Measurements from ENCODE around the gene CDH4.
"Not testable (repeated sequence)": the region's sequence is repeated elsewhere in the genome, so short reads cannot be mapped to it uniquely, and the experiment has no call there.

CDH4 gene

DNA sequence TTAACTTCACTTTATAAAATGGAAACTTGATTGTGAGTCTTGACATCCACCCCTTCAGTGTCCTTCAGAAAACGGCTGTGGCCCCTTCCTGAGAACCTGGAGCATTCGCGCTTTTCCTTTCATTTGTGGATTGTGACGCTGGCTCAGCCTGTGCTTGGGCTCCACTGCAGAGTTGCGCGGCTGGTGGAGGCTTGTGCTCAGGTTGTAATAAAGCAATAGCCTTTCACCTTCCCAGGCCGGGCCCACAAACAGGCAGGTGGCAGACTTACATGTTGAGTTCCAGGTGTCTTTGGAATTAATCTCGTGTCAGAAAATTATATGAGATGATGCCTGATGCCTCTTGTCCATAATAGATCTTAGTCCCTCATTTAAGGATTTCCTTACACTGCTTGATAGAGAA is 199.9 kb downstream of the CDH4 start:
- TF ChIP-seq GABPA (IDR thresholded peaks at IDR 0.05; ENCODE audit: low read depth) (no peak), POLR2AphosphoS5 (IDR thresholded peaks at IDR 0.05; ENCODE audit: low read depth) (no peak), SPI1 (IDR thresholded peaks at IDR 0.05; ENCODE audit: borderline replicate concordance, low read depth) (no peak)
- TF ChIP-seq, protein P1, sequence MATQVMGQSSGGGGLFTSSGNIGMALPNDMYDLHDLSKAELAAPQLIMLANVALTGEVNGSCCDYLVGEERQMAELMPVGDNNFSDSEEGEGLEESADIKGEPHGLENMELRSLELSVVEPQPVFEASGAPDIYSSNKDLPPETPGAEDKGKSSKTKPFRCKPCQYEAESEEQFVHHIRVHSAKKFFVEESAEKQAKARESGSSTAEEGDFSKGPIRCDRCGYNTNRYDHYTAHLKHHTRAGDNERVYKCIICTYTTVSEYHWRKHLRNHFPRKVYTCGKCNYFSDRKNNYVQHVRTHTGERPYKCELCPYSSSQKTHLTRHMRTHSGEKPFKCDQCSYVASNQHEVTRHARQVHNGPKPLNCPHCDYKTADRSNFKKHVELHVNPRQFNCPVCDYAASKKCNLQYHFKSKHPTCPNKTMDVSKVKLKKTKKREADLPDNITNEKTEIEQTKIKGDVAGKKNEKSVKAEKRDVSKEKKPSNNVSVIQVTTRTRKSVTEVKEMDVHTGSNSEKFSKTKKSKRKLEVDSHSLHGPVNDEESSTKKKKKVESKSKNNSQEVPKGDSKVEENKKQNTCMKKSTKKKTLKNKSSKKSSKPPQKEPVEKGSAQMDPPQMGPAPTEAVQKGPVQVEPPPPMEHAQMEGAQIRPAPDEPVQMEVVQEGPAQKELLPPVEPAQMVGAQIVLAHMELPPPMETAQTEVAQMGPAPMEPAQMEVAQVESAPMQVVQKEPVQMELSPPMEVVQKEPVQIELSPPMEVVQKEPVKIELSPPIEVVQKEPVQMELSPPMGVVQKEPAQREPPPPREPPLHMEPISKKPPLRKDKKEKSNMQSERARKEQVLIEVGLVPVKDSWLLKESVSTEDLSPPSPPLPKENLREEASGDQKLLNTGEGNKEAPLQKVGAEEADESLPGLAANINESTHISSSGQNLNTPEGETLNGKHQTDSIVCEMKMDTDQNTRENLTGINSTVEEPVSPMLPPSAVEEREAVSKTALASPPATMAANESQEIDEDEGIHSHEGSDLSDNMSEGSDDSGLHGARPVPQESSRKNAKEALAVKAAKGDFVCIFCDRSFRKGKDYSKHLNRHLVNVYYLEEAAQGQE (IDR thresholded peaks at IDR 0.05; ENCODE audit: insufficient replicate concordance, low read depth), result no peak
- TF ChIP-seq, protein P2, sequence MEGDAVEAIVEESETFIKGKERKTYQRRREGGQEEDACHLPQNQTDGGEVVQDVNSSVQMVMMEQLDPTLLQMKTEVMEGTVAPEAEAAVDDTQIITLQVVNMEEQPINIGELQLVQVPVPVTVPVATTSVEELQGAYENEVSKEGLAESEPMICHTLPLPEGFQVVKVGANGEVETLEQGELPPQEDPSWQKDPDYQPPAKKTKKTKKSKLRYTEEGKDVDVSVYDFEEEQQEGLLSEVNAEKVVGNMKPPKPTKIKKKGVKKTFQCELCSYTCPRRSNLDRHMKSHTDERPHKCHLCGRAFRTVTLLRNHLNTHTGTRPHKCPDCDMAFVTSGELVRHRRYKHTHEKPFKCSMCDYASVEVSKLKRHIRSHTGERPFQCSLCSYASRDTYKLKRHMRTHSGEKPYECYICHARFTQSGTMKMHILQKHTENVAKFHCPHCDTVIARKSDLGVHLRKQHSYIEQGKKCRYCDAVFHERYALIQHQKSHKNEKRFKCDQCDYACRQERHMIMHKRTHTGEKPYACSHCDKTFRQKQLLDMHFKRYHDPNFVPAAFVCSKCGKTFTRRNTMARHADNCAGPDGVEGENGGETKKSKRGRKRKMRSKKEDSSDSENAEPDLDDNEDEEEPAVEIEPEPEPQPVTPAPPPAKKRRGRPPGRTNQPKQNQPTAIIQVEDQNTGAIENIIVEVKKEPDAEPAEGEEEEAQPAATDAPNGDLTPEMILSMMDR (IDR thresholded peaks at IDR 0.05; ENCODE audit: insufficient read depth, low read length), result no peak
- Histone ChIP-seq H3K27me3 (ENCODE audit: insufficient read depth, poor library complexity, severe bottlenecking) (no peaks in the 10 kb centered on the region), H3K4me3 (replicated peaks; ENCODE audit: insufficient read depth, low read length) (no peak overlapping the region), H3K27ac (replicated peaks) (no peak overlapping the region)
- DNase-seq (ENCODE audit: low read depth in 1 of 2, low spot score in 1 of 2), result no peak

DNA sequence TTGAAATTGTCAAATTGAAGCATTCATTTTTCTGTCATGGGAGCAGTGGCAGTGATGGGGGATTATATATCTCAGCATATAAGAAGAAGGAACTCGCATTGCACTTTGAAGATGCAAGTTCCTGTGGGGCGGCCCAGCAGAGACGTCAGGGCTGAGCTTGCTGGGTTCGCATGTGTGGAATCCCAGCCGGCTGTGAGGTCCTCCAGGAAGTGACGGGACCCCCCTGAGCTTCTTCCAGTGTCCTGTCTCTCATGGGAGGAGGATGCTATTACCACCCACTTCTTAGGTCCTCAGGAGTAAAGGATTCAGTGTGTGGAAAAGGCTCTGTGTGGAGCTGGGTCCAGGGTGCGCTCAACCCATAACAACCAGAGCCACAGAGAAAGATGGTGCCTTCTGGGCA is 201.2 kb downstream of the CDH4 start:
- H3K4me3 ChIP-seq (replicated peaks; ENCODE audit: insufficient read depth, low read length), result no peak overlapping the region
- DNase-seq (ENCODE audit: low read depth in 1 of 2, low spot score in 1 of 2), result no peak
- TF ChIP-seq POLR2AphosphoS5 (IDR thresholded peaks at IDR 0.05; ENCODE audit: low read depth) (no peak), GABPA (IDR thresholded peaks at IDR 0.05; ENCODE audit: low read depth) (no peak), SPI1 (IDR thresholded peaks at IDR 0.05; ENCODE audit: borderline replicate concordance, low read depth) (no peak)
- TF ChIP-seq, protein P2 (IDR thresholded peaks at IDR 0.05; ENCODE audit: insufficient read depth, low read length), result no peak
- TF ChIP-seq, protein P1 (IDR thresholded peaks at IDR 0.05; ENCODE audit: insufficient replicate concordance, low read depth), result no peak
- no peaks in the 10 kb centered on the region for H3K27me3 ChIP-seq (ENCODE audit: insufficient read depth, poor library complexity, severe bottlenecking)
- no peak overlapping the region for H3K27ac ChIP-seq (replicated peaks)

DNA sequence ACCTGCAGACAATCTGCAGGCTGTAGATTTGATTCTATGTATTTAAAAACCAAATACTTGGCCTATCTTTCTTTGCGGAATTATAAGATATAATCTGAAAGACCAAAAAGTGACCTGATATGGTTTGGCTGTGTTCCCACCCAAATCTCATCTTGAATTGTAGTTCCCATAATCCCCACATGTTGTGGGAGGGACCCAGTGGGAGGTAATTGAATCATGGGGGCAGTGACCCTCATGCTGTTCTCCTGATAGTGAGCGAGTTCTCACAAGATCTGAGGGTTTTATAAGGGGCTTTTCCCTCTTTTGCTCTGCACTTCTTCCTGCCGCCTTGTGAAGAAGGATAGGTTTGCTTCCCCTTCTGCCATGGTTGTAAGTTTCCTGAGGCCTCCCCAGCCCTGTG is 201.6 kb downstream of the CDH4 start:
- not testable (repeated sequence) for DNase-seq (ENCODE audit: low read depth in 1 of 2, low spot score in 1 of 2); H3K27me3 ChIP-seq (ENCODE audit: insufficient read depth, poor library complexity, severe bottlenecking); H3K4me3 ChIP-seq (replicated peaks; ENCODE audit: insufficient read depth, low read length)

DNA sequence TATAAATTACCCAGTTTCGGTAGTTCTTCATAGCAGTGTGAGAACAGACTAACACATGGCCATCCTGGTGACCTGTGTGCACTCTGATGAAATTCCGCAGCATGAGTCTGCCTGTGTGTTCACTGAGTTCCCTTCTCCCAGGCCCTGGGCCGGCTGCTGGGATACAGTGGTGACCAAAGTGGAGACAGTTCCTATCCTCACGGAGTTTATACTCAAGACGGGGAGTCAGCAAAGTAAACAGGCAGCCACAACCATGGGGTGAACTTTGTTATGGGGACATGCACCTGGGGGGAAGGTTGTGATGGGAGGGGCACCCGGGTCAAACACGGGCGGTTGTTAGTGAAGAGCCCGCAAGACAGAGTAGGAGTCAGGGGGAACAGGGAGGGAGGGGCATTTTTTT is 202.0 kb downstream of the CDH4 start:
- Histone ChIP-seq H3K27ac (replicated peaks) (no peak overlapping the region), H3K4me3 (replicated peaks; ENCODE audit: insufficient read depth, low read length) (no peak overlapping the region), H3K27me3 (ENCODE audit: insufficient read depth, poor library complexity, severe bottlenecking) (no peaks in the 10 kb centered on the region)
- TF ChIP-seq POLR2AphosphoS5 (IDR thresholded peaks at IDR 0.05; ENCODE audit: low read depth) (no peak), SPI1 (IDR thresholded peaks at IDR 0.05; ENCODE audit: borderline replicate concordance, low read depth) (no peak), GABPA (IDR thresholded peaks at IDR 0.05; ENCODE audit: low read depth) (no peak)
- TF ChIP-seq, protein P1 (IDR thresholded peaks at IDR 0.05; ENCODE audit: insufficient replicate concordance, low read depth), result no peak
- TF ChIP-seq, protein P2 (IDR thresholded peaks at IDR 0.05; ENCODE audit: insufficient read depth, low read length), result no peak
- DNase-seq (ENCODE audit: low read depth in 1 of 2, low spot score in 1 of 2), result no peak

More for the DNA sequence above, 201.6 kb downstream of the CDH4 start:
- not testable (repeated sequence) for H3K27ac ChIP-seq (replicated peaks)
